Gastroesophageal sphincter (tissue), 4 donors: ENCODE results near the gene TNS1. TPM values are rescaled to one million over a fixed set of nuclear protein-coding genes. Genes with fewer than 3 reads are reported as not detected.
A peak's percentile ranks its signal among the peaks of the same experiment; 100 is the strongest.

Source experiments
- ATAC-seq: fragments of 150-250 bp; one replicate; pipeline ENCODE4 v1.9.1; 2016; ENCODE audit warnings: mild to moderate bottlenecking, moderate library complexity
- H3K27ac ChIP-seq, 4 donors: fragments of 200-600 bp; sonication (generic) in 3 of 4; 1 replicate in 3 of 4; 2 replicates in 1 of 4; pipeline ENCODE4 v1.5.1; 2016 to 2019
- H3K27me3 ChIP-seq: fragments of 200-600 bp; sonication (generic); one replicate; pipeline ENCODE4 v1.5.1; 2019
- H3K36me3 ChIP-seq, 2 donors: fragments of 200-600 bp; sonication (generic); one replicate each; pipeline ENCODE4 v1.5.1; 2019; ENCODE audit warnings: control low read depth in 1 of 2
- H3K4me1 ChIP-seq, 3 donors: fragments of 200-600 bp; sonication (generic); 1 replicate in 2 of 3; 2 replicates in 1 of 3; pipeline ENCODE4 v1.5.1; 2016 to 2019; ENCODE audit warnings: control low read depth in 2 of 3
- H3K4me3 ChIP-seq, 2 donors: fragments of 200-600 bp; sonication (generic); one replicate each; pipeline ENCODE4 v1.5.1; 2019; ENCODE audit warnings: mild to moderate bottlenecking in 1 of 2, moderate library complexity in 1 of 2
- H3K9me3 ChIP-seq, 3 donors: fragments of 200-600 bp; sonication (generic); one replicate each; pipeline ENCODE4 v1.5.1; 2017 to 2019; ENCODE audit warnings: control low read depth in 2 of 3
- CTCF ChIP-seq, 4 experiments: fragments of 200-600 bp in 2 of 4; fragments of 450-650 bp in 2 of 4; sonication (generic) in 1 of 4; IDR thresholded peaks; one replicate each; pipeline ENCODE4 v1.5.1; 2017 to 2019; ENCODE audit warnings: antibody characterized with exemption in 4 of 4, mild to moderate bottlenecking in 2 of 4, moderate library complexity in 2 of 4
- EP300 ChIP-seq: sonication (generic); formaldehyde crosslinking; IDR thresholded peaks from one replicate; pipeline ENCODE4 v1.6.1; 2017; ENCODE audit warnings: antibody characterized with exemption, mild to moderate bottlenecking
- POLR2A ChIP-seq, 2 donors: fragments of 450-650 bp; IDR thresholded peaks; one replicate each; pipeline ENCODE4 v1.6.1; 2017; ENCODE audit warnings: antibody characterized with exemption in 2 of 2, mild to moderate bottlenecking in 2 of 2, moderate library complexity in 1 of 2
- POLR2AphosphoS5 ChIP-seq: sonication (generic); formaldehyde crosslinking; IDR thresholded peaks from one replicate; pipeline ENCODE4 v1.6.1; 2017; ENCODE audit warnings: antibody characterized with exemption
- WGBS, 2 donors: methylation state at CpG; one replicate each; pipeline ENCODE4 v1.1.5; 2018; ENCODE audit warnings: low coverage in 1 of 2; 5-methylcytosine and 5-hydroxymethylcytosine counted together
- total RNA-seq, 4 donors: library from RNA; depleted of rRNA; stranded (reverse); fragments of >200 nt; gene quantifications; one replicate each; pipeline ENCODE4 v1.1.0, GENCODE V29; 2016

The TNS1 gene
- total RNA-seq, 4 donors from 2014 or later = 825 to 2,193 (median 1,462) TPM

- no peak for ATAC-seq
- 17 to 34% methylated on average over 3 to 10 of the region's 11 CpGs for WGBS, 2 donors
- H3K4me1 ChIP-seq = peaks cover 0 to 100% (median 46%) of the 10 kb centered on the region in 3 donors
- H3K27me3 ChIP-seq = no peaks in the 10 kb centered on the region
- H3K36me3 ChIP-seq = peaks cover 0 to 5% of the 10 kb centered on the region in 2 donors
- TF ChIP-seq POLR2A (IDR thresholded peaks at IDR 0.05) (peak; percentile 8 to 16), POLR2AphosphoS5 (peak; percentile 33), EP300 (no peak), CTCF (IDR thresholded peaks at IDR 0.05) (no peak)
- H3K27ac ChIP-seq = peak overlapping the region; percentile 97
- no peaks in the 10 kb centered on the region for H3K9me3 ChIP-seq
- H3K4me3 ChIP-seq = peak overlapping the region; percentile 68 to 86
These were observed 61.5 kb downstream of the TNS1 start for GRCh38 chr2:217941339-217941738.

GRCh38 chr2:217940261-217941220 lies 62.3 kb downstream of the TNS1 start:
- WGBS, 2 donors = 37 to 54% methylated on average over 2 to 6 of the region's 13 CpGs
- peaks cover 0 to 100% (median 48%) of the 10 kb centered on the region in 3 donors for H3K4me1 ChIP-seq

GRCh38 chr2:217939629-217940245 lies 63.1 kb downstream of the TNS1 start:
- Histone ChIP-seq H3K4me1 (peaks cover 0 to 100% (median 47%) of the 10 kb centered on the region in 3 donors), H3K27ac (peak overlapping the region; percentile 97), H3K9me3 (no peaks in the 10 kb centered on the region), H3K36me3 (peaks cover 0 to 5% of the 10 kb centered on the region in 2 donors), H3K27me3 (no peaks in the 10 kb centered on the region), H3K4me3 (peak overlapping the region; percentile 68 to 86)
- WGBS, 2 donors = 17% methylated on average over 1 of the region's 7 CpGs; no CpG with 5 or more reads in 1 of the 2 donors
- TF ChIP-seq CTCF (IDR thresholded peaks at IDR 0.05) = no peak
- TF ChIP-seq EP300 = no peak
- peak; percentile 71 for TF ChIP-seq POLR2AphosphoS5
- TF ChIP-seq POLR2A (IDR thresholded peaks at IDR 0.05) = peak; percentile 41 to 49
- peak; percentile 7 for ATAC-seq

More at GRCh38 chr2:217940261-217941220, 62.3 kb downstream of the TNS1 start:
- H3K9me3 ChIP-seq = no peaks in the 10 kb centered on the region
- H3K27ac ChIP-seq = peak overlapping the region; percentile 97
- H3K4me3 ChIP-seq = peak overlapping the region; percentile 68 to 86
- H3K27me3 ChIP-seq = no peaks in the 10 kb centered on the region
- TF ChIP-seq CTCF (IDR thresholded peaks at IDR 0.05) (no peak), POLR2AphosphoS5 (no peak), POLR2A (IDR thresholded peaks at IDR 0.05) (no peak), EP300 (no peak)
- peaks cover 0 to 5% of the 10 kb centered on the region in 2 donors for H3K36me3 ChIP-seq
- ATAC-seq = no peak

GRCh38 chr2:217939220-217939619 lies 63.6 kb downstream of the TNS1 start:
- Histone ChIP-seq H3K36me3 (peaks cover 0 to 5% of the 10 kb centered on the region in 2 donors), H3K9me3 (no peaks in the 10 kb centered on the region), H3K4me3 (peak overlapping the region; percentile 68 to 86), H3K4me1 (peaks cover 0 to 100% (median 43%) of the 10 kb centered on the region in 3 donors), H3K27ac (peak overlapping the region; percentile 97), H3K27me3 (no peaks in the 10 kb centered on the region)
- WGBS, 2 donors = 0 to 40% methylated on average over 1 of the region's 3 CpGs
- no peak for TF ChIP-seq EP300
- no peak for TF ChIP-seq CTCF (IDR thresholded peaks at IDR 0.05)
- TF ChIP-seq POLR2AphosphoS5 = no peak
- no peak for TF ChIP-seq POLR2A (IDR thresholded peaks at IDR 0.05)
- no peak for ATAC-seq
